Neuron (in vitro differentiated cells): Measurements from ENCODE around the gene SH3GL2.

Source experiments
- H2AFZ ChIP-seq: one replicate; pipeline ENCODE4 v1.6.1; 2013; ENCODE audit warnings: low read depth, mild to moderate bottlenecking, inconsistent platforms, low read length, moderate library complexity
- H3K27me3 ChIP-seq: one replicate; pipeline ENCODE4 v1.6.1; 2013; ENCODE audit warnings: low read length; ENCODE audit not compliant: insufficient read depth
- H3K36me3 ChIP-seq: one replicate; pipeline ENCODE4 v1.6.1; 2013; ENCODE audit warnings: low read length; ENCODE audit not compliant: insufficient read depth
- H3K4me1 ChIP-seq: one replicate; pipeline ENCODE4 v1.6.1; 2013; ENCODE audit warnings: low read length; ENCODE audit not compliant: insufficient read depth
- H3K4me3 ChIP-seq: 2 replicates; pipeline ENCODE4 v1.5.1; 2013; ENCODE audit warnings: mild to moderate bottlenecking, low read length, moderate library complexity
- H3K9me3 ChIP-seq: one replicate; pipeline ENCODE4 v1.6.1; 2013; ENCODE audit warnings: low read length

Gene SH3GL2

DNA sequence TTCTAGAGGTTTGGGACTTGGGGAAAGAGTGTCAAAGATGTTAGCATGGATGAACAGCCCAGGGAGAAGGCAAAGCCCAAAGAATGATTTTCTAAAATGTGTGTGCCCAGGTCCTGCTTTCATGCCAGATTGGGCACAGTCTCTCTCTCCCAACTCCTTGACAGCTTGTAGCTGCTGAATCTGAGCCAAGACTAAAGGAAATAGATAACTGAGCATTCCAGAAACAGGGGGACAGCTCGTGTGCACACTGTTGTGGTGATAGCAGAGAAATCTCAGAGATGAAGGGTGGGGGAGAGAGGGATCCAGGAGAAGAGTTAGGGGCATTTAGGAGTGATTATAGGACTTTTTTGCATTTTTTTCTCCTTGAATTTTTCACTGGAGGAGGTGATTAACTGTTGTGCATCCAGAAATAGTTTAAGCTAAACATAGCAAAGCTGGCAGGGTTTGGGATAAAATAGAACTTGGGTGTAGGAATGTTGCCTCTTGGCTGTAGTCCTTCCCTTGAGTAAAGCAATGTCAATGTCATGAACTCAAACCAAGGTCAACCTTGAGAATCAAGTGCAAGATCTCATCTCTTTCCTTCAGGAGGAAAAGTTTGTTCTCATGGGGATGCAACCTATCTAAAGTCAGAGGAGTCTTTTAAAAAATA, 245.9 kb downstream of the SH3GL2 start:
- Histone ChIP-seq H3K4me3 (no peak overlapping the region), H3K27me3 (no peaks in the 10 kb centered on the region), H2AFZ (no peak overlapping the region), H3K36me3 (no peaks in the 10 kb centered on the region), H3K4me1 (no peaks in the 10 kb centered on the region), H3K9me3 (no peaks in the 10 kb centered on the region)

DNA sequence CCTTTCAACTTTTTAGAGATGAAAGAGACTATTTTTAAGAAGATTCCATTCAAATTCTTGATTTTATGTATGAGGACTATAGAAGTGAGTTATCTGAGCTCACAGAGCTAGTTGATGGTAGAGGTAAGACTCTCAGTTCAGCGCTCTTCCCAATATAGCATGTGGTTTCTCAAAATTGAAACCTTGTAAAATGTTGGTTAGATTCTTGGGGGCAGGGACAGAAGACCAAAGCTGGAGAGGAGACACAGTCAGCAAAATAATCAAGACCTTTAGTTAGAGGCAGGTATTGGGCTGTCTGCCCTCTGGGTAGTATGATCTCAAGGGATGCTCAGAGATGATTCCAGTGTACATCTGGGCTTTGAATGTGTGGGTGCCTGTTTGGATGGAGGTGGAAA, 246.4 kb downstream of the SH3GL2 start:
- Histone ChIP-seq H3K36me3 (no peaks in the 10 kb centered on the region), H3K4me3 (no peak overlapping the region), H2AFZ (no peak overlapping the region), H3K9me3 (no peaks in the 10 kb centered on the region), H3K27me3 (no peaks in the 10 kb centered on the region), H3K4me1 (no peaks in the 10 kb centered on the region)

DNA sequence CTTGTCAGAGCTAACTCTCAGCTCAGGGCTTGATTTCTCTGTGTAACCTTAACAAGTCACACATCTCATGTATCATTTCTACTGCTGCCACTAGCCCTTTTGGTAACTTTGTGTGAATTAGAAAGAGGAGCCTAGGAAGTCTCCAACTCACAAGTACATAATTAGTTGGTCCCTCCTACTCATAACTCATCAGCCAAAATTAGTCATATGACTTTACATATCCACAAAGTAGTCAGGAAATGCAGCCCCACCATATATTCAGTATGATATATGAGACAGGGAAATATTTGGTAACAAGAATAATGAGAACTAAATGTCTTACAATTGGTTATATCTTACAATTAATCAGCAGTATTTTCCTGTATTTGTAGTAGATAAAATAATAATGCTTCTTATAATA, 250.2 kb downstream of the SH3GL2 start:
- no peak overlapping the region for H2AFZ ChIP-seq
- no peak overlapping the region for H3K4me3 ChIP-seq
- no peaks in the 10 kb centered on the region for H3K4me1 ChIP-seq
- no peaks in the 10 kb centered on the region for H3K9me3 ChIP-seq
- no peaks in the 10 kb centered on the region for H3K27me3 ChIP-seq
- H3K36me3 ChIP-seq, result no peaks in the 10 kb centered on the region

DNA sequence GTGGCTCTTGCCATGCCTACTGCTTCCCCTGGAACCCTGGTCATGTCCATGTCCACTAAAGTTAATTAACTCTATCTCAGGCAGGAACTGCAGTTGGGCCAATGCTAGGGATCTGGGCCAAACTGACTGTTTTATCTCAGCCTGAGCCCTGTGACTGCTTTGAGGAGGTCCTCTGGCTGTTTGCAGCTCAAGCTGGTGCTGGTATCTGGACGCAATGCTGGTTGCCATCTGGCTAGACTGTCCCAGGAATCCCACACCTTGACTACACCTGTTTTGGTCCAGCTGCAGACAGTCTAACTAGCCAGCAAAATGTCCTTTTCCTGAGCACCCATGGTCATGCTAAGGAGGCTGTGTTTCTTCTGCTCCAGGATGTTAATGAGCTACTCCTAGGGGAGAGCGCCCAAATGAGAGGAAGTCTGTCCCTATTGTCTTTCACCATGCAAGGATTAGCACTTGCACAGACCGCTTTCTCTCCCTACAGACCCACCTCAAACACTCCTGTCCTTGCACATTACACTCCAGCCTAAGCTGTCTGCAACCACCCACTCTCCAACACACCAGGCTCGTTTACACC, 251.0 kb downstream of the SH3GL2 start:
- no peaks in the 10 kb centered on the region for H3K4me1 ChIP-seq
- no peak overlapping the region for H2AFZ ChIP-seq
- no peaks in the 10 kb centered on the region for H3K27me3 ChIP-seq
- no peaks in the 10 kb centered on the region for H3K36me3 ChIP-seq
- no peaks in the 10 kb centered on the region for H3K9me3 ChIP-seq
- H3K4me3 ChIP-seq, result no peak overlapping the region

DNA sequence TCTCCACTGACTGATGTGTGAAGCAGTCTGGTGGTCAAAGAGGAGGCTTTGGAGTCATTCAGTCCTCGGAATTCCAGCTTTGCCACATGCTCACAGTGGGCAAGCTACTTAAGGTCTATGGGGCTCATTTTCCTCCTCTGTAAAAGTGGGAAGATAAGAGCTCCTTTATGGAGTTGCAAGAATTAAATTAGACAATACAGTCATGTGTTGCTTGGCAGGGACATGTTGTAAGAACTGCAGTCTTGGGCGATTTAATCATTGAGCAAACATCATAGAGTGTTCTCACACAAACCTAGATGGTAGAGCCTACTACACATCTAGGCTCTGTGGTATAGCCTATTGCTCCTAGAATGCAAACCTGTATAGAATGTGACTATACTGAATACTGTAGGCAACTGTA, 253.9 kb downstream of the SH3GL2 start:
- Histone ChIP-seq H2AFZ (no peak overlapping the region), H3K4me3 (no peak overlapping the region), H3K27me3 (no peaks in the 10 kb centered on the region), H3K4me1 (no peaks in the 10 kb centered on the region), H3K36me3 (no peaks in the 10 kb centered on the region), H3K9me3 (no peaks in the 10 kb centered on the region)

DNA sequence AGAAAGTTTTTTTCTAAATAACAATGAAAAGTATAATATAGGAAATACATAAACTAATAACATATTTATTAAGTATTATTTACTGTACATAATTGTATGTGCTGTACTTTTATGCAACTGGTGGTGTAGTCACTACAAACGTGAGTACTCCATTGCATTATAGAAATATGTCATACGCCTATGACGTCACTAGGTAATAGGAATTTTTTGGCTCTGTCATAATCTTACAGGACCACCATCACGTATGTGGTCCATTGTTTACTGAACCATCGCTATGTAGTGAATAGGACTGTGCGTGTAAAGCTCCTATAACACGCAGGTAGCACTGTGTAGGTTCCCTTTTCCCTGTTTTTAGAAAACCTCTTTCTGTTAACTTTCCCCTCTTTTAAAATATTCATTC, 255.0 kb downstream of the SH3GL2 start:
- no peaks in the 10 kb centered on the region for H3K36me3 ChIP-seq
- no peak overlapping the region for H2AFZ ChIP-seq
- H3K9me3 ChIP-seq, result no peaks in the 10 kb centered on the region
- H3K4me3 ChIP-seq, result no peak overlapping the region
- no peaks in the 10 kb centered on the region for H3K4me1 ChIP-seq
- H3K27me3 ChIP-seq, result no peaks in the 10 kb centered on the region

DNA sequence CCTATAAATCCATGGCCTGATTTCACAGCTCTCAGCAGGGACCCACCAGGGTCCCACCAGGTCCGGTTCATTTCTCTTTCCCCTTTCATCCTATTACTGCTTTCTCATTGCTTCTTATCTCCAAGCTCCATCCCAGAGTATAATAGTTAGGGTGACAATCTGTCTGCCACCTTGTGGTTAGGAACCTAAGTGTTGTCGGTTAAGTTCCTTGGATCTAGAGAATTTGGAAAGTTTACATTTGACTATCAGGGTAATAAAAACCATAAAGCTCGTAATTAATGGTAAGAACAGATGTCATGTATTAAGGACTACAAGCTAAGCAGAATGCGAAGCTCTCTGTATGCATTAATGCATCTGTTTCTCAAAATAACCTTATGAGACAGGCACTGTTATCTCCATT, 259.1 kb downstream of the SH3GL2 start:
- no peaks in the 10 kb centered on the region for H3K9me3 ChIP-seq
- no peak overlapping the region for H3K4me3 ChIP-seq
- H3K4me1 ChIP-seq, result no peaks in the 10 kb centered on the region
- H2AFZ ChIP-seq, result no peak overlapping the region
- H3K27me3 ChIP-seq, result no peaks in the 10 kb centered on the region
- no peaks in the 10 kb centered on the region for H3K36me3 ChIP-seq

DNA sequence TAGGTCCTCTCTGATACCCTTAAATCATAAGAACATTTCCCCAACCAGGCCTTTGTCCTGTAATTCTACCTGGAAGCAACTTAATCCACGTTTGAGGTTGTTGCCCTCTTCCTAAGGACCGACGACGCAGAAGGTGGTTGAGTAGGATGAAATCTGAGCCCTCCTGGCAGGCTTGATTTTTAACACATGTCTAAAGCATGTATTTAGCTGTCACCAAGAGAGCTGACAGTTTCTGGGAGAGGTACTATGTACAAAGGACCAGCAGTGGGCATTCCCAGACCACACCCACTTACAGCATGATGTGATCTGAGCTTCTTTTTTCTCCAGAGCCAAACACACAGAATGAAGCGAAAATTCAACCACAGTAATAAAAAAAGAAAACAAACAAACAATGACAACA, 260.9 kb downstream of the SH3GL2 start:
- H3K9me3 ChIP-seq, result no peaks in the 10 kb centered on the region

DNA sequence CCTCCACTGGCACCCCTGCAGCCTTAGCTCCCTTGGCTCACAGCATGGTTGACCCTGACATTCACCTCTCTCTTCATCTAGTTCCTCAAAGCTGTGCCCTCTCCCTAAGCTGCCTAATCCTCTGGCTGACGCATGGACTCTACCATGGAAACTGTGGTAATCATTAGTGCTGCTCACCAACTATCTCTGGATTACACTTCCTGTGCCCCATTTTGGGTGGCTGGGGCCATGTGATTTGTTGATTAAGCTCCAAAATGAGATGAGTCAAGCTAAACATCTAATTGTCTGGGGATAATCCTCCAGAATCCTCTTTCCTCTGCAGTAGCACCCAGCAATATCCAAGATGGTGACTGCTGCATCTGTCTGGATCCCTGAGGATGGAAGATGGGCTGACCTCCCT, 264.4 kb downstream of the SH3GL2 start:
- Histone ChIP-seq H3K4me3 (no peak overlapping the region), H3K36me3 (no peaks in the 10 kb centered on the region), H3K4me1 (no peaks in the 10 kb centered on the region), H2AFZ (no peak overlapping the region), H3K9me3 (no peaks in the 10 kb centered on the region), H3K27me3 (no peaks in the 10 kb centered on the region)

More for the DNA sequence above, 260.9 kb downstream of the SH3GL2 start:
- no peaks in the 10 kb centered on the region for H3K36me3 ChIP-seq
- H3K4me3 ChIP-seq, result no peak overlapping the region
- no peaks in the 10 kb centered on the region for H3K27me3 ChIP-seq
- no peak overlapping the region for H2AFZ ChIP-seq
- no peaks in the 10 kb centered on the region for H3K4me1 ChIP-seq
